Measurements from ENCODE around the gene FASTK.

- TF ChIP-seq, protein P1, sequence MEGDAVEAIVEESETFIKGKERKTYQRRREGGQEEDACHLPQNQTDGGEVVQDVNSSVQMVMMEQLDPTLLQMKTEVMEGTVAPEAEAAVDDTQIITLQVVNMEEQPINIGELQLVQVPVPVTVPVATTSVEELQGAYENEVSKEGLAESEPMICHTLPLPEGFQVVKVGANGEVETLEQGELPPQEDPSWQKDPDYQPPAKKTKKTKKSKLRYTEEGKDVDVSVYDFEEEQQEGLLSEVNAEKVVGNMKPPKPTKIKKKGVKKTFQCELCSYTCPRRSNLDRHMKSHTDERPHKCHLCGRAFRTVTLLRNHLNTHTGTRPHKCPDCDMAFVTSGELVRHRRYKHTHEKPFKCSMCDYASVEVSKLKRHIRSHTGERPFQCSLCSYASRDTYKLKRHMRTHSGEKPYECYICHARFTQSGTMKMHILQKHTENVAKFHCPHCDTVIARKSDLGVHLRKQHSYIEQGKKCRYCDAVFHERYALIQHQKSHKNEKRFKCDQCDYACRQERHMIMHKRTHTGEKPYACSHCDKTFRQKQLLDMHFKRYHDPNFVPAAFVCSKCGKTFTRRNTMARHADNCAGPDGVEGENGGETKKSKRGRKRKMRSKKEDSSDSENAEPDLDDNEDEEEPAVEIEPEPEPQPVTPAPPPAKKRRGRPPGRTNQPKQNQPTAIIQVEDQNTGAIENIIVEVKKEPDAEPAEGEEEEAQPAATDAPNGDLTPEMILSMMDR (IDR thresholded peaks at IDR 0.05), result no peak
- no peak for TF ChIP-seq SIN3A (IDR thresholded peaks at IDR 0.05; ENCODE audit: borderline replicate concordance, insufficient read depth, low read depth, low read length)
- TF ChIP-seq, protein P2, sequence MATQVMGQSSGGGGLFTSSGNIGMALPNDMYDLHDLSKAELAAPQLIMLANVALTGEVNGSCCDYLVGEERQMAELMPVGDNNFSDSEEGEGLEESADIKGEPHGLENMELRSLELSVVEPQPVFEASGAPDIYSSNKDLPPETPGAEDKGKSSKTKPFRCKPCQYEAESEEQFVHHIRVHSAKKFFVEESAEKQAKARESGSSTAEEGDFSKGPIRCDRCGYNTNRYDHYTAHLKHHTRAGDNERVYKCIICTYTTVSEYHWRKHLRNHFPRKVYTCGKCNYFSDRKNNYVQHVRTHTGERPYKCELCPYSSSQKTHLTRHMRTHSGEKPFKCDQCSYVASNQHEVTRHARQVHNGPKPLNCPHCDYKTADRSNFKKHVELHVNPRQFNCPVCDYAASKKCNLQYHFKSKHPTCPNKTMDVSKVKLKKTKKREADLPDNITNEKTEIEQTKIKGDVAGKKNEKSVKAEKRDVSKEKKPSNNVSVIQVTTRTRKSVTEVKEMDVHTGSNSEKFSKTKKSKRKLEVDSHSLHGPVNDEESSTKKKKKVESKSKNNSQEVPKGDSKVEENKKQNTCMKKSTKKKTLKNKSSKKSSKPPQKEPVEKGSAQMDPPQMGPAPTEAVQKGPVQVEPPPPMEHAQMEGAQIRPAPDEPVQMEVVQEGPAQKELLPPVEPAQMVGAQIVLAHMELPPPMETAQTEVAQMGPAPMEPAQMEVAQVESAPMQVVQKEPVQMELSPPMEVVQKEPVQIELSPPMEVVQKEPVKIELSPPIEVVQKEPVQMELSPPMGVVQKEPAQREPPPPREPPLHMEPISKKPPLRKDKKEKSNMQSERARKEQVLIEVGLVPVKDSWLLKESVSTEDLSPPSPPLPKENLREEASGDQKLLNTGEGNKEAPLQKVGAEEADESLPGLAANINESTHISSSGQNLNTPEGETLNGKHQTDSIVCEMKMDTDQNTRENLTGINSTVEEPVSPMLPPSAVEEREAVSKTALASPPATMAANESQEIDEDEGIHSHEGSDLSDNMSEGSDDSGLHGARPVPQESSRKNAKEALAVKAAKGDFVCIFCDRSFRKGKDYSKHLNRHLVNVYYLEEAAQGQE (IDR thresholded peaks at IDR 0.05; ENCODE audit: insufficient read depth in 1 of 2, low read depth in 2 of 2, low read length in 1 of 2), result no peak
These were observed 38.4 kb upstream of the FASTK start for GRCh38 chr7:151119055-151119415.
